ENCODE measurements around the gene CCNF. TPM values are rescaled to one million over a fixed set of nuclear protein-coding genes. Genes with fewer than 3 reads are reported as not detected.
A peak's percentile ranks its signal among the peaks of the same experiment; 100 is the strongest.
"Not testable (repeated sequence)": the region's sequence is repeated elsewhere in the genome, so short reads cannot be mapped to it uniquely, and the experiment has no call there.

Gene CCNF
- total RNA-seq, 1 experiment from 2014 or later, result 76.1 TPM

DNA sequence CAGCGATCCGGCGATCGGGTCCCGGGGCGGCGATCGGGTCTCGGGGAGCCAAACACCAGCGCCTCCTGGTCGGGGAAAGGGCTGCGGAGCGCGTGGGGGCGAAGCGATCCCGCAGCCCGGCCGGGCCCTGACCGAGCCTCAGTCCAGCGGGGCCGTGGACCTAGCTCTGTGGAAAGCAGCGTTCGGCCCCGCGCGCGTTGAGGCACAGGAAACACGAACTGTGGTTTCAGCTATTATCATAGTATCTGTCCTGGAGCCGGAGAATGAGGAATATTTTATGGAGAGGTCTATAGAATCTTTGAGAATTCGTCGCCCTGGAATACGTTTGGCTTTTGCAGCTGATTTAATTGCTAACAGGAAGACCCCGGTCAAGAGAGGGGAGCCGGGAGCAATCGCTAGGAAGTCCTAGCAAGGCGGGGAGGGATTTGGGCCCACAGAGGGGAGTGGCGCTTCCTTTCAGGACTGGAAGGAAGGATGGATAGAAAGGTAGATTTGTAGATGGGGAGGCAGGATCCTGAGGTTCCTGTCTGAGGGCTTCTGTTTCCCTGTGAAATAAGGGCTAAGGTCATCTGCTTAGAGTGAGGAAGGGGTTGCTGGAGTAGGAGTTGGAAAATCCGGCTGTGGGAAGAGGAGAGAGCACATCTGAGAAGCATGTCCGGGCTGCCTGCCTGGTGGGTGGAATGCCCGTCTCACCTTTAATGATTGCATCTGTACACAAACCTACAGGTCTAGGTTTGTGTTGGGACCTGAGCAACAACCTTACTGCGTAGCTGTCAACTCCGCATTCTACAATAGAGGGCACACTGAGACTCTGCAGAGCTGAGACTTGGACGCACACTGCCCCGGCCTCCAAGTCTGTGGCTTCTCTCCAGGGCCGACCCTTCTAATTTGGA is 770 bp downstream of the CCNF start:
- TSS peak; percentile 45 for BruUV-seq (replicated peaks)
- peak overlapping the region; percentile 96 for H3K27ac ChIP-seq (ENCODE audit: low read depth, low read length, poor library complexity, severe bottlenecking)
- H3K36me3 ChIP-seq (ENCODE audit: insufficient read depth, low read length, poor library complexity, severe bottlenecking), result peaks cover 44% of the 10 kb centered on the region
- POLR2A ChIA-PET (ENCODE audit: low non-redundant PET), result no interaction called here
- intact Hi-C loops (cut with micrococcal nuclease; ENCODE audit: unreplicated experiment), result loop anchor here (5.0 kb wide), 1 partner anchor 88 kb away; the partner anchor contains the start of gene ABCA3
- no peaks in the 10 kb centered on the region for H3K27me3 ChIP-seq (replicated peaks; ENCODE audit: insufficient read depth, low read depth, low read length, poor library complexity)
- CTCF ChIA-PET, result interaction anchor here (1.0 kb wide), 1 partner anchor 72 kb away, joined by 4 read pairs; no protein-coding TSS in a partner anchor
- H3K4me3 ChIP-seq (ENCODE audit: low read depth, low read length, poor library complexity, severe bottlenecking), result peak overlapping the region; percentile 100
- peaks cover 27% of the 10 kb centered on the region for H3K4me1 ChIP-seq (ENCODE audit: insufficient read depth, low read length, poor library complexity, severe bottlenecking)
- peak; percentile 40 for DNase-seq (ENCODE audit: low spot score)
- H3K9me3 ChIP-seq (ENCODE audit: low read depth, low read length, poor library complexity, severe bottlenecking), result no peaks in the 10 kb centered on the region
- TF ChIP-seq, protein P1, sequence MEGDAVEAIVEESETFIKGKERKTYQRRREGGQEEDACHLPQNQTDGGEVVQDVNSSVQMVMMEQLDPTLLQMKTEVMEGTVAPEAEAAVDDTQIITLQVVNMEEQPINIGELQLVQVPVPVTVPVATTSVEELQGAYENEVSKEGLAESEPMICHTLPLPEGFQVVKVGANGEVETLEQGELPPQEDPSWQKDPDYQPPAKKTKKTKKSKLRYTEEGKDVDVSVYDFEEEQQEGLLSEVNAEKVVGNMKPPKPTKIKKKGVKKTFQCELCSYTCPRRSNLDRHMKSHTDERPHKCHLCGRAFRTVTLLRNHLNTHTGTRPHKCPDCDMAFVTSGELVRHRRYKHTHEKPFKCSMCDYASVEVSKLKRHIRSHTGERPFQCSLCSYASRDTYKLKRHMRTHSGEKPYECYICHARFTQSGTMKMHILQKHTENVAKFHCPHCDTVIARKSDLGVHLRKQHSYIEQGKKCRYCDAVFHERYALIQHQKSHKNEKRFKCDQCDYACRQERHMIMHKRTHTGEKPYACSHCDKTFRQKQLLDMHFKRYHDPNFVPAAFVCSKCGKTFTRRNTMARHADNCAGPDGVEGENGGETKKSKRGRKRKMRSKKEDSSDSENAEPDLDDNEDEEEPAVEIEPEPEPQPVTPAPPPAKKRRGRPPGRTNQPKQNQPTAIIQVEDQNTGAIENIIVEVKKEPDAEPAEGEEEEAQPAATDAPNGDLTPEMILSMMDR (conservative IDR thresholded peaks at IDR 0.05; ENCODE audit: low read depth, low read length), result peak; percentile 23; the same call in 1 of the 2 replicates
- no peak for TF ChIP-seq EZH2 (IDR thresholded peaks at IDR 0.05; ENCODE audit: borderline replicate concordance, low read depth, low read length, poor library complexity, severe bottlenecking)

DNA sequence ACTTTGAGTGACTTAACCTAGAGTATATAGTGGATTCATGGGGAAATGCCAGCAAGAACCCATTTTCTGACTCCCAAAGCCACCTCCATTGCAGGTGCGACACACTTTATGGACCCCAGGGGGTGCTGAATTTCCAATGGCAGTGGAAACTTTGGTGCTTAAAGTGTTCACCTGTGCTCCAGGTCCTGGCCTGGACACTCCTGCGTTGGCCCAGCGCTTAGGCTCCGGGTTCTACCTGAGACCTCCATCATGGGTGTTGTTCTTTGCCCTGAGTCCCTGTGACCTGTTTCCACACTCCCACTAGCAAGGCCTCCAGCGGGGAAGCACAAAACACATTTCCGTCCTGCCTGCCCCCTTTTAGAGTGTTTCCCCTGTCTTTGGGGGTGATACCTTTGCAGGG is 3.0 kb downstream of the CCNF start:
- intact Hi-C loops (cut with micrococcal nuclease; ENCODE audit: unreplicated experiment), result no loop called here
- CTCF ChIA-PET, result no interaction called here
- no TSS peak for BruUV-seq (replicated peaks)

DNA sequence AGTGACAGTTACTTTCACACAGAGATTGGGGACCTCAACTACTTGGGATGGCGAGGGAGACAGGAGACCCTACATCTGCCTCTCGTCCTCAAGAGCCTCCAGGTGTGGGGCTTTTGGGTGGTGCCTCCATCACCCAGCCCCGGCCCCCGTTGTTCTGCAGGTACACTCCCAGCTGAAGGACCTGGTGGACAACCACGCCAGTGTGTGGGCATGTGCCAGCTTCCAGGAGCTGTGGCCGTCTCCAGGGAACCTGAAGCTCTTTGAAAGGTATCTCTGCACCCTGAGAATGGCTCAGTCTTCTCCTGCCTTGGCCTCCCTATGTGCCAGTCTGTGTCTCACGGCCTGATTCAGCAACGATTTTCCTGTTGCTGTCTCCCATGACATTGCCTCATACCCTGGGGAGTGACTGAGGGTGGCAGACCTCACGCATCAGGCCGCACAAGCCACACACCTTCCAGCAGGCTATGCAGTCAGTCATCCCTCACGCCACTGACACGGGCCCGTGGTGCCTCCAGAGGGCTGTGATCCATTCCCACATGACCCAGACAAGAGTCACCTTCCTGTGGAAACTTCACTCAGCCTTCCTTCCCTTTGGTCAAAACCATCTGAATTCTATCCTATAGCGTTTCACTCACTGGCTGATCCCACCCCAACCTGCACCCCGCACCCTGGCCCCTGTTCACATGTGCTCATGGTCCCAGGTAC is 3.7 kb downstream of the CCNF start:
- DNase-seq (ENCODE audit: low spot score), result no peak
- Histone ChIP-seq H3K9me3 (ENCODE audit: low read depth, low read length, poor library complexity, severe bottlenecking) (no peaks in the 10 kb centered on the region), H3K36me3 (ENCODE audit: insufficient read depth, low read length, poor library complexity, severe bottlenecking) (peaks cover 70% of the 10 kb centered on the region), H3K27me3 (replicated peaks; ENCODE audit: insufficient read depth, low read depth, low read length, poor library complexity) (no peaks in the 10 kb centered on the region), H3K27ac (ENCODE audit: low read depth, low read length, poor library complexity, severe bottlenecking) (no peak overlapping the region), H3K4me3 (ENCODE audit: low read depth, low read length, poor library complexity, severe bottlenecking) (no peak overlapping the region), H3K4me1 (ENCODE audit: insufficient read depth, low read length, poor library complexity, severe bottlenecking) (peaks cover 16% of the 10 kb centered on the region)
- no TSS peak for BruUV-seq (replicated peaks)
- TF ChIP-seq EZH2 (IDR thresholded peaks at IDR 0.05; ENCODE audit: borderline replicate concordance, low read depth, low read length, poor library complexity, severe bottlenecking), result no peak
- TF ChIP-seq, protein P1 (conservative IDR thresholded peaks at IDR 0.05; ENCODE audit: low read depth, low read length), result no peak
- CTCF ChIA-PET, result no interaction called here
- intact Hi-C loops (cut with micrococcal nuclease; ENCODE audit: unreplicated experiment), result no loop called here
- POLR2A ChIA-PET (ENCODE audit: low non-redundant PET), result no interaction called here

More for the DNA sequence above, 3.0 kb downstream of the CCNF start:
- H3K36me3 ChIP-seq (ENCODE audit: insufficient read depth, low read length, poor library complexity, severe bottlenecking), result peaks cover 63% of the 10 kb centered on the region
- no peak overlapping the region for H3K4me3 ChIP-seq (ENCODE audit: low read depth, low read length, poor library complexity, severe bottlenecking)
- H3K4me1 ChIP-seq (ENCODE audit: insufficient read depth, low read length, poor library complexity, severe bottlenecking), result peaks cover 23% of the 10 kb centered on the region
- H3K27ac ChIP-seq (ENCODE audit: low read depth, low read length, poor library complexity, severe bottlenecking), result no peak overlapping the region
- H3K27me3 ChIP-seq (replicated peaks; ENCODE audit: insufficient read depth, low read depth, low read length, poor library complexity), result no peaks in the 10 kb centered on the region
- DNase-seq (ENCODE audit: low spot score), result no peak
- no peaks in the 10 kb centered on the region for H3K9me3 ChIP-seq (ENCODE audit: low read depth, low read length, poor library complexity, severe bottlenecking)
- POLR2A ChIA-PET (ENCODE audit: low non-redundant PET), result no interaction called here
- TF ChIP-seq EZH2 (IDR thresholded peaks at IDR 0.05; ENCODE audit: borderline replicate concordance, low read depth, low read length, poor library complexity, severe bottlenecking), result no peak
- TF ChIP-seq, protein P1 (conservative IDR thresholded peaks at IDR 0.05; ENCODE audit: low read depth, low read length), result no peak

DNA sequence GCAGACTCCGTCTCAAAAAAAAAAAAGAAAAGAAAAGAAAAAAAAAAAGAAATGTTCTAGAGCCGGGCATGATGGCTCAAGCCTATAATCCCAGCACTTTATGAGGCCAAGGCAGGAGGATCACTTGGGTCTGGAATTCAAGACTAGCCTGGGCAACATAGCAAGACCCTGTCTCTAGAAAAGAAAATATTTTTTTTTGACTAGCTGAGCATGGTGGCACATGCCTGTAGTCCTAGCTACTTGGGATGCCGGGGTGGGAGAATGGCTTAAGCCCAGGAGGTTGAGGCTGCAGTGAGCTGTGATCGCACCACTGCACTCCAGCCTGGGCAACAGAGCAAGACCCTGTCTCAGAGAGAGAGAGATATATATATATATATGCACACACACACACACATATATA is 6.0 kb downstream of the CCNF start:
- H3K4me1 ChIP-seq (ENCODE audit: insufficient read depth, low read length, poor library complexity, severe bottlenecking); intact Hi-C loops (cut with micrococcal nuclease; ENCODE audit: unreplicated experiment); POLR2A ChIA-PET (ENCODE audit: low non-redundant PET); H3K27ac ChIP-seq (ENCODE audit: low read depth, low read length, poor library complexity, severe bottlenecking); H3K9me3 ChIP-seq (ENCODE audit: low read depth, low read length, poor library complexity, severe bottlenecking); DNase-seq (ENCODE audit: low spot score); H3K27me3 ChIP-seq (replicated peaks; ENCODE audit: insufficient read depth, low read depth, low read length, poor library complexity); H3K4me3 ChIP-seq (ENCODE audit: low read depth, low read length, poor library complexity, severe bottlenecking); BruUV-seq (replicated peaks): not testable (repeated sequence)
- CTCF ChIA-PET, result interaction anchor here (0.6 kb wide), 1 partner anchor 13 kb away, joined by 3 read pairs; no protein-coding TSS in a partner anchor
- H3K36me3 ChIP-seq (ENCODE audit: insufficient read depth, low read length, poor library complexity, severe bottlenecking), result peaks cover 89% of the 10 kb centered on the region

Measured in A673 (cell line).